ENCODE results near the gene CSNK2A2. TPM values are rescaled to one million over a fixed set of nuclear protein-coding genes. Genes with fewer than 3 reads are reported as not detected.

The CSNK2A2 gene
- total and polyA plus RNA-seq, 2 donors: 13.9 to 30.5 TPM

DNA sequence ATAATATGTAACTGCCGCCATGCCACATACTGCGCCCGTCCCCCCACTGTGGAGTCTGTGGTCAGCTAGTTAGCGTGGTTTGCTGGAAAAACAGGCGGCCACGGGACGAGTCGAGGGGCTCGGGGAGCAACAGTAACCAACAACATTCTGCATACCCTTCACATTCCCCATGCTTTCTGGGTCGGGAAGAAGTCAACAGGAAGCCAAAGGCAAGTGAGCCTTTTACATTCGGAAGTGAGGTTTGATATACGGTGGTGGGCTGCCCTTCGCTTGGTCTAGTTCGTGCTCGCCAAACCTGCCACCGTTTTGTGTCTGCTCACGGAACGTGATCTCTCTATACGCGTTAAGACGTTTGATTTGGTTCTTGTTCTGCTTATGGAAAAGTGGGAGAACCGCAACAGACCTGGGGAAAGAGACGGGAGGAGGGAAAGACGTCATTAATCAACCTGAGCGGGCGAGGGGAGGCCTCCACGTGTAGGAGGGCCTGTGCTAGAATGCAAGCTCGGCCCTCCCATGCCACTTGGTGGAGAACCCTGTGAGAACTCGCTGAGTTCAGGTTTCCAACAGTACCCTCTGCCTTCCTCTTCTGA is 39.9 kb downstream of the CSNK2A2 start:
- Histone ChIP-seq H3K36me3 (ENCODE audit: control insufficient read depth in 2 of 2, insufficient read depth in 2 of 2, low read length in 1 of 2) (peaks cover 22 to 40% of the 10 kb centered on the region in 2 donors), H3K27ac (ENCODE audit: low read depth in 1 of 2, low read length in 1 of 2) (no peak overlapping the region), H3K4me1 (ENCODE audit: control insufficient read depth in 2 of 2, insufficient read depth in 2 of 2, low read length in 2 of 2) (no peaks in the 10 kb centered on the region), H3K4me3 (ENCODE audit: low read length in 2 of 2) (no peak overlapping the region), H3K9me3 (ENCODE audit: control insufficient read depth in 2 of 2, insufficient read depth in 1 of 2, low read length in 1 of 2) (no peaks in the 10 kb centered on the region), H3K27me3 (ENCODE audit: control insufficient read depth in 2 of 2, insufficient read depth in 1 of 2, low read length in 1 of 2) (no peaks in the 10 kb centered on the region)
- 91% methylated on average over 29 of the region's 29 CpGs for WGBS
- no peak for DNase-seq (ENCODE audit: low read depth in 6 of 9, low spot score in 9 of 9)

DNA sequence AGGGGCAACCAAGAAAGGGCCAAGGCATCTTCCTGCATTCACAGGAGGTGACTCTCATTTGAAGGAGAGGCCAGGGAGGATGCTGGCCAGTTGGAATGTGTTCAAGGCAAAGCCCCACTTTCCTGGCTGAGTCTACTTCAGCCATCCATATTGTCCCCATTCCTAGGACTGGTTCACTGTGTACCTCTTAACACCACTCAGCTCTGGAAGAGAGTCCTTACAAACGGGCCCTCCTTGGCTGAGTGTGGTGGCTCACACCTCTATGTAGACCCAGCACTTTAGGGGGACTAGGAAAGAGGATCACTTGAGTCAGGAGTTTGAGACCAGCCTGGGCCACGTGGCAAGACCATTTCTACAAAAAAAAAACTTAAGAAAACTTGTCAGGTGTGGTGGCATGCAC is 40.7 kb downstream of the CSNK2A2 start:
- Histone ChIP-seq H3K27me3 (ENCODE audit: control insufficient read depth in 2 of 2, insufficient read depth in 1 of 2, low read length in 1 of 2) (no peaks in the 10 kb centered on the region), H3K4me3 (ENCODE audit: low read length in 2 of 2) (no peak overlapping the region), H3K27ac (ENCODE audit: low read depth in 1 of 2, low read length in 1 of 2) (no peak overlapping the region), H3K9me3 (ENCODE audit: control insufficient read depth in 2 of 2, insufficient read depth in 1 of 2, low read length in 1 of 2) (no peaks in the 10 kb centered on the region), H3K4me1 (ENCODE audit: control insufficient read depth in 2 of 2, insufficient read depth in 2 of 2, low read length in 2 of 2) (no peaks in the 10 kb centered on the region), H3K36me3 (ENCODE audit: control insufficient read depth in 2 of 2, insufficient read depth in 2 of 2, low read length in 1 of 2) (peaks cover 14 to 33% of the 10 kb centered on the region in 2 donors)
- WGBS: 94% methylated on average over 2 of the region's 2 CpGs
- no peak for DNase-seq (ENCODE audit: low read depth in 6 of 9, low spot score in 9 of 9)

DNA sequence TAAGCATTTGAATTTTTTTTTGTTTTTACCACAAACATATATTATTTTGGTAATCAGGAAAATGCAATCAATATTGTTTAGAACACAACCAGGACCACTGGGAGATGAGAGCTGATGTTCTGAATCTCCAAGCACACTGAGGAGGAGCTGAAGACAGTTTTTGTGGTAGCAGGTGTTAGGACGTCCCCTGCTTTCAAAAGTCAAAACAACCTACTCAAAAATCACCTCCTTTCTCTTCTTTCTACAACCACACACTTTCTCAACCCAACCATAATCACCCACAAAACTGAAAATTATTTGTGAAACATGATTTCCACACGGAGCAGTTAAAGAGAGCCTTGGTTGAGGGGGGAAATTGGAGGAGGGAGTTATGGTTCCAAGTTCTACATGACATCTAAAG is 42.1 kb downstream of the CSNK2A2 start:
- H3K36me3 ChIP-seq (ENCODE audit: control insufficient read depth in 2 of 2, insufficient read depth in 2 of 2, low read length in 1 of 2): peaks cover under 1 to 22% of the 10 kb centered on the region in 2 donors
- no peak overlapping the region for H3K4me3 ChIP-seq (ENCODE audit: low read length in 2 of 2)
- H3K9me3 ChIP-seq (ENCODE audit: control insufficient read depth in 2 of 2, insufficient read depth in 1 of 2, low read length in 1 of 2): no peaks in the 10 kb centered on the region
- H3K27me3 ChIP-seq (ENCODE audit: control insufficient read depth in 2 of 2, insufficient read depth in 1 of 2, low read length in 1 of 2): no peaks in the 10 kb centered on the region
- no peak for DNase-seq (ENCODE audit: low read depth in 6 of 9, low spot score in 9 of 9)
- H3K4me1 ChIP-seq (ENCODE audit: control insufficient read depth in 2 of 2, insufficient read depth in 2 of 2, low read length in 2 of 2): no peaks in the 10 kb centered on the region
- no peak overlapping the region for H3K27ac ChIP-seq (ENCODE audit: low read depth in 1 of 2, low read length in 1 of 2)
- 69% methylated on average over 2 of the region's 2 CpGs for WGBS

GRCh38 chr16:58154345-58154744 is 43.6 kb downstream of the CSNK2A2 start:
- Histone ChIP-seq H3K4me3 (ENCODE audit: low read length in 2 of 2) (no peak overlapping the region), H3K27ac (ENCODE audit: low read depth in 1 of 2, low read length in 1 of 2) (no peak overlapping the region), H3K27me3 (ENCODE audit: control insufficient read depth in 2 of 2, insufficient read depth in 1 of 2, low read length in 1 of 2) (no peaks in the 10 kb centered on the region), H3K9me3 (ENCODE audit: control insufficient read depth in 2 of 2, insufficient read depth in 1 of 2, low read length in 1 of 2) (no peaks in the 10 kb centered on the region), H3K36me3 (ENCODE audit: control insufficient read depth in 2 of 2, insufficient read depth in 2 of 2, low read length in 1 of 2) (peaks cover 0 to 8% of the 10 kb centered on the region in 2 donors), H3K4me1 (ENCODE audit: control insufficient read depth in 2 of 2, insufficient read depth in 2 of 2, low read length in 2 of 2) (no peaks in the 10 kb centered on the region)
- DNase-seq (ENCODE audit: low read depth in 6 of 9, low spot score in 9 of 9): no peak
- WGBS: 98% methylated on average over 2 of the region's 2 CpGs

DNA sequence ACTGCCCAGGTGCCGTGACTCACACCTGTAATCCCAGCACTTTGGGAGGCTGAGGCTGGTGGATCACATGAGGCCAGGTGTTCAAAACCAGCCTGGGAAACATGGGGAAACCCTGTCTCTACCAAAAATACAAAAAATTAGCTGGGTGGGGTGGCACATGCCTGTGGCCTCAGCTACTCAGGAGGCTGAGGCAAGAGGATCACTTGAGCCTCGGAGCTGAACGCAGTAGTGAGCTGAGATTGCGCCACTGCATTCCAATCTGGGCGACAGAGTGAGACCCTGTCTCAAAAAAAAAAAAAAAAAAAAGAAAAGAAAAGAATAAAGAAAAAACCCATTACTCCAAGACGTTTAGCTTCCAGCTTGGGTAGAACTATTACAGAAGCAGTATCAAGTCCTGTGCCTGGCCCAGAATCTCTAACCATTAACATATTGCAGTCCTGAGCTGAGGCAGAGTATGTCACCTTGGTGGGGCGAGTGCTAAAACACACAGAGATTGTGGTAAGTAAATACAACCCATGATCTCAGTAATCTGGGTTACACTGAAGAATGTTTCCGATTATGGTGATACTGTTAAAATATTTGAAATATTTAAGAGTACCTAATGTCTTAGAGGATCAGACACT is 45.5 kb downstream of the CSNK2A2 start:
- no peaks in the 10 kb centered on the region for H3K36me3 ChIP-seq (ENCODE audit: control insufficient read depth in 2 of 2, insufficient read depth in 2 of 2, low read length in 1 of 2)
- 96% methylated on average over 8 of the region's 8 CpGs for WGBS
- no peak for DNase-seq (ENCODE audit: low read depth in 6 of 9, low spot score in 9 of 9)

GRCh38 chr16:58148526-58148925 is 49.4 kb downstream of the CSNK2A2 start:
- Histone ChIP-seq H3K4me1 (ENCODE audit: control insufficient read depth in 2 of 2, insufficient read depth in 2 of 2, low read length in 2 of 2) (no peaks in the 10 kb centered on the region), H3K9me3 (ENCODE audit: control insufficient read depth in 2 of 2, insufficient read depth in 1 of 2, low read length in 1 of 2) (no peaks in the 10 kb centered on the region), H3K4me3 (ENCODE audit: low read length in 2 of 2) (no peak overlapping the region), H3K27ac (ENCODE audit: low read depth in 1 of 2, low read length in 1 of 2) (no peak overlapping the region), H3K27me3 (ENCODE audit: control insufficient read depth in 2 of 2, insufficient read depth in 1 of 2, low read length in 1 of 2) (no peaks in the 10 kb centered on the region), H3K36me3 (ENCODE audit: control insufficient read depth in 2 of 2, insufficient read depth in 2 of 2, low read length in 1 of 2) (no peaks in the 10 kb centered on the region)
- DNase-seq (ENCODE audit: low read depth in 6 of 9, low spot score in 9 of 9): no peak
- 98% methylated on average over 1 of the region's 1 CpG for WGBS

More for the DNA sequence above, 45.5 kb downstream of the CSNK2A2 start:
- Histone ChIP-seq H3K27ac (ENCODE audit: low read depth in 1 of 2, low read length in 1 of 2) (no peak overlapping the region), H3K27me3 (ENCODE audit: control insufficient read depth in 2 of 2, insufficient read depth in 1 of 2, low read length in 1 of 2) (no peaks in the 10 kb centered on the region), H3K9me3 (ENCODE audit: control insufficient read depth in 2 of 2, insufficient read depth in 1 of 2, low read length in 1 of 2) (no peaks in the 10 kb centered on the region), H3K4me3 (ENCODE audit: low read length in 2 of 2) (no peak overlapping the region), H3K4me1 (ENCODE audit: control insufficient read depth in 2 of 2, insufficient read depth in 2 of 2, low read length in 2 of 2) (no peaks in the 10 kb centered on the region)

DNA sequence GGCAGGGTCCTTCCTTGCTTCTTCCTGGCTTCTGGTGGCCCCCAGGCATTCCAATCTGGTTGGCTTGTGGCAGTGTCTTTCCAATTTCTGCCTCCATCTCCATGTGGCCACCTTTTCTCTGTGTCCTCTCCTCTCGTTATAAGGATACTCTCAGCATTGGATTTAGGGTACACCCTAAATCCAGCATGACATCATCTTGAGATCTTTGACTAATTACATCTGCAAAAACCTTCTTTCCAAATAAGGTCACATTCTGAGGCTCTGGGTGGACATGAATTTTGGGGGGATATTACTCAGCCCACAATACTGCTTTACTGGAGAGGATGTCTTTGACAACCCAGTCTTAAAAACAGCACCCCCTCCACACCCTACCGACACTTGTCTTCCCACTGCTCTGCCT is 49.8 kb downstream of the CSNK2A2 start:
- Histone ChIP-seq H3K27ac (ENCODE audit: low read depth in 1 of 2, low read length in 1 of 2) (no peak overlapping the region), H3K4me3 (ENCODE audit: low read length in 2 of 2) (no peak overlapping the region), H3K36me3 (ENCODE audit: control insufficient read depth in 2 of 2, insufficient read depth in 2 of 2, low read length in 1 of 2) (no peaks in the 10 kb centered on the region), H3K27me3 (ENCODE audit: control insufficient read depth in 2 of 2, insufficient read depth in 1 of 2, low read length in 1 of 2) (no peaks in the 10 kb centered on the region), H3K4me1 (ENCODE audit: control insufficient read depth in 2 of 2, insufficient read depth in 2 of 2, low read length in 2 of 2) (no peaks in the 10 kb centered on the region), H3K9me3 (ENCODE audit: control insufficient read depth in 2 of 2, insufficient read depth in 1 of 2, low read length in 1 of 2) (no peaks in the 10 kb centered on the region)
- no peak for DNase-seq (ENCODE audit: low read depth in 6 of 9, low spot score in 9 of 9)
- 98% methylated on average over 2 of the region's 2 CpGs for WGBS

DNA sequence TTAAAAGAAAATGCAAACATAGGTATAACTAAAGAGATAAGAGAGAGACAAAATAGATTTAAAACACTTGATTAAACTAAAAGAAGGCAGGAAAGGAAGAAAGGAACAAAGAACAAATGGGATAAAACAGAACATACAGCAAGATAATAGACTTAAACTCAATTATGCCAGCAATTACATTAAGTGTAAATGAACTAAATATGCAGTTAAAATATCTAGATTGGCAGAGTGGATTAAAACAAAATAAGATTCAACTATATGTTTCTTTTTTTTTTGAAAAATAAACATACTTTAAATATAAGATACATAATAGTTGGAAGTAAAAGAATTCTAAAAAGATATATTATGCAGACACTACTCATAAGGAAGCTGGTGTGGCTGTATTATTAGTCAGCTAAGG is 59.1 kb downstream of the CSNK2A2 start:
- Histone ChIP-seq H3K4me1 (ENCODE audit: control insufficient read depth in 2 of 2, insufficient read depth in 2 of 2, low read length in 2 of 2) (no peaks in the 10 kb centered on the region), H3K4me3 (ENCODE audit: low read length in 2 of 2) (no peak overlapping the region), H3K36me3 (ENCODE audit: control insufficient read depth in 2 of 2, insufficient read depth in 2 of 2, low read length in 1 of 2) (no peaks in the 10 kb centered on the region), H3K9me3 (ENCODE audit: control insufficient read depth in 2 of 2, insufficient read depth in 1 of 2, low read length in 1 of 2) (no peaks in the 10 kb centered on the region), H3K27ac (ENCODE audit: low read depth in 1 of 2, low read length in 1 of 2) (no peak overlapping the region), H3K27me3 (ENCODE audit: control insufficient read depth in 2 of 2, insufficient read depth in 1 of 2, low read length in 1 of 2) (no peaks in the 10 kb centered on the region)
- no peak for DNase-seq (ENCODE audit: low read depth in 6 of 9, low spot score in 9 of 9)

DNA sequence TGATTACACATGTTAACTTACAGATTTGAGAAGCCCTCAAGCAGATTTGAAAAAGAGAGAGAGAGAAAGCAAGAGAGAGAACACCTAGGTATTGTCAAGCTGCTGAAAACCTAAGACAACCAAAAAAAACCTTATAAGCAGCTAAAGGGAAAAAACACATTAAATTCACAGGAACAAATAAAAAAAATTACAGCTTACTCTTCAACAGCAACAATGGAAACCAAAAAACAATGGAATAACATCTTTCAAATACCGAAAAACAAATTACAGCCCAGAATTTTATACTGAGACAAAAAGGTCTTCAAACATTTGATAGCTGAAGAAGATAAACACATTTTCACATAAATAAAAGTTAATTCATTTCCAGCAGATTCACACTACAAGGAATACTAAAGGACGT is 60.3 kb downstream of the CSNK2A2 start:
- H3K9me3 ChIP-seq (ENCODE audit: control insufficient read depth in 2 of 2, insufficient read depth in 1 of 2, low read length in 1 of 2): no peaks in the 10 kb centered on the region
- no peak for DNase-seq (ENCODE audit: low read depth in 6 of 9, low spot score in 9 of 9)
- H3K4me3 ChIP-seq (ENCODE audit: low read length in 2 of 2): no peak overlapping the region
- H3K27me3 ChIP-seq (ENCODE audit: control insufficient read depth in 2 of 2, insufficient read depth in 1 of 2, low read length in 1 of 2): no peaks in the 10 kb centered on the region
- no peak overlapping the region for H3K27ac ChIP-seq (ENCODE audit: low read depth in 1 of 2, low read length in 1 of 2)
- H3K4me1 ChIP-seq (ENCODE audit: control insufficient read depth in 2 of 2, insufficient read depth in 2 of 2, low read length in 2 of 2): no peaks in the 10 kb centered on the region
- WGBS: 97% methylated on average over 2 of the region's 2 CpGs
- no peaks in the 10 kb centered on the region for H3K36me3 ChIP-seq (ENCODE audit: control insufficient read depth in 2 of 2, insufficient read depth in 2 of 2, low read length in 1 of 2)
